Measurements from ENCODE around the gene DIP2C. TPM values are rescaled to one million over a fixed set of nuclear protein-coding genes. Genes with fewer than 3 reads are reported as not detected.

DIP2C gene
- polyA plus RNA-seq, 1 of the 3 experiments (the other 2 are of a cell fraction): 8.7 TPM

DNA sequence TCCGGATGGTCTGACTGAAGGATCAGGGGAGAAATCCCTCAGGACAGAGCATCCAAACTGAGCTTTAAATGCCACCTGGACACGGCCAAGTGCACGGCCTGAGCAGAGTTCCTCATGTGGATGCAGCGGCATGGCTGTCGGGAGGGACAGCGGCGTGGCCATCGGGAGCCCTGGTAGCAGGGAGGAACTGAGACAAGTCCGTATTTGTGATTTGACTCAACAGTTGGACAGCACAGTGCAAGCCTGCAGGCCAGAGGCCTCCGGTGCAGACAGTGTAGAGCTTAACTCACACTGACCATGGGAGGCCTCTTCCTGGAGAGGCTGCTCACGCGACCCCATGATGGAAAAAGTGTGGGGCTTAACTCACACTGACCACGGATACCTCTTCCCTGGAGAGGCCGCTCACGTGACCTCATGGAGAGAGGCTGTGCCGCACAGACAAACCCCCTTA lies 207.4 kb downstream of the DIP2C start:
- TF ChIP-seq MXI1 (IDR thresholded peaks at IDR 0.05; ENCODE audit: low read depth, low read length) (no peak), POLR2AphosphoS5 (IDR thresholded peaks at IDR 0.05; ENCODE audit: low read depth, low read length) (no peak), SMC3 (IDR thresholded peaks at IDR 0.05; ENCODE audit: low read depth, low read length) (no peak), REST (IDR thresholded peaks at IDR 0.05; ENCODE audit: low read depth, low read length) (no peak), TAF1 (IDR thresholded peaks at IDR 0.05; ENCODE audit: borderline replicate concordance, low read depth, low read length) (no peak), EP300 (IDR thresholded peaks at IDR 0.05; ENCODE audit: borderline replicate concordance in 1 of 2, low read depth in 1 of 2, low read length in 1 of 2) (no peak), MAX (IDR thresholded peaks at IDR 0.05; ENCODE audit: low read depth) (no peak), RFX5 (IDR thresholded peaks at IDR 0.05; ENCODE audit: low read length) (no peak)
- TF ChIP-seq, protein P1, sequence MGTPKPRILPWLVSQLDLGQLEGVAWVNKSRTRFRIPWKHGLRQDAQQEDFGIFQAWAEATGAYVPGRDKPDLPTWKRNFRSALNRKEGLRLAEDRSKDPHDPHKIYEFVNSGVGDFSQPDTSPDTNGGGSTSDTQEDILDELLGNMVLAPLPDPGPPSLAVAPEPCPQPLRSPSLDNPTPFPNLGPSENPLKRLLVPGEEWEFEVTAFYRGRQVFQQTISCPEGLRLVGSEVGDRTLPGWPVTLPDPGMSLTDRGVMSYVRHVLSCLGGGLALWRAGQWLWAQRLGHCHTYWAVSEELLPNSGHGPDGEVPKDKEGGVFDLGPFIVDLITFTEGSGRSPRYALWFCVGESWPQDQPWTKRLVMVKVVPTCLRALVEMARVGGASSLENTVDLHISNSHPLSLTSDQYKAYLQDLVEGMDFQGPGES (IDR thresholded peaks at IDR 0.05; ENCODE audit: low read depth, low read length): no peak
- TF ChIP-seq, protein P2, sequence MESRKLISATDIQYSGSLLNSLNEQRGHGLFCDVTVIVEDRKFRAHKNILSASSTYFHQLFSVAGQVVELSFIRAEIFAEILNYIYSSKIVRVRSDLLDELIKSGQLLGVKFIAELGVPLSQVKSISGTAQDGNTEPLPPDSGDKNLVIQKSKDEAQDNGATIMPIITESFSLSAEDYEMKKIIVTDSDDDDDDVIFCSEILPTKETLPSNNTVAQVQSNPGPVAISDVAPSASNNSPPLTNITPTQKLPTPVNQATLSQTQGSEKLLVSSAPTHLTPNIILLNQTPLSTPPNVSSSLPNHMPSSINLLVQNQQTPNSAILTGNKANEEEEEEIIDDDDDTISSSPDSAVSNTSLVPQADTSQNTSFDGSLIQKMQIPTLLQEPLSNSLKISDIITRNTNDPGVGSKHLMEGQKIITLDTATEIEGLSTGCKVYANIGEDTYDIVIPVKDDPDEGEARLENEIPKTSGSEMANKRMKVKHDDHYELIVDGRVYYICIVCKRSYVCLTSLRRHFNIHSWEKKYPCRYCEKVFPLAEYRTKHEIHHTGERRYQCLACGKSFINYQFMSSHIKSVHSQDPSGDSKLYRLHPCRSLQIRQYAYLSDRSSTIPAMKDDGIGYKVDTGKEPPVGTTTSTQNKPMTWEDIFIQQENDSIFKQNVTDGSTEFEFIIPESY (IDR thresholded peaks at IDR 0.05; ENCODE audit: borderline replicate concordance, low read depth): no peak
- TF ChIP-seq, protein P3, sequence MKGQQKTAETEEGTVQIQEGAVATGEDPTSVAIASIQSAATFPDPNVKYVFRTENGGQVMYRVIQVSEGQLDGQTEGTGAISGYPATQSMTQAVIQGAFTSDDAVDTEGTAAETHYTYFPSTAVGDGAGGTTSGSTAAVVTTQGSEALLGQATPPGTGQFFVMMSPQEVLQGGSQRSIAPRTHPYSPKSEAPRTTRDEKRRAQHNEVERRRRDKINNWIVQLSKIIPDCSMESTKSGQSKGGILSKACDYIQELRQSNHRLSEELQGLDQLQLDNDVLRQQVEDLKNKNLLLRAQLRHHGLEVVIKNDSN (IDR thresholded peaks at IDR 0.05; ENCODE audit: borderline replicate concordance, low read depth): no peak
- DNase-seq: no peak
- peaks cover 0 to 13% of the 10 kb centered on the region in 2 experiments for H3K36me3 ChIP-seq (replicated peaks in 1 of 2; ENCODE audit: control insufficient read depth in 1 of 2, insufficient read depth in 2 of 2, low read length in 1 of 2)
- CTCF ChIA-PET: interaction anchor here (1.0 to 1.2 kb wide), 2 partner anchors 10 to 19 kb away, joined by 3 read pairs; no protein-coding TSS in a partner anchor
- no peak overlapping the region for H3K9ac ChIP-seq
- H3K4me3 ChIP-seq (ENCODE audit: low read depth in 2 of 2, low read length in 1 of 2): no peak overlapping the region
- H3F3A ChIP-seq (replicated peaks; ENCODE audit: insufficient read depth): no peaks in the 10 kb centered on the region
- H3K4me2 ChIP-seq: no peak overlapping the region
- peaks cover 10% of the 10 kb centered on the region; the same call in 1 of the 2 replicates for H3K79me2 ChIP-seq (ENCODE audit: insufficient read depth)
- H3K4me1 ChIP-seq (ENCODE audit: control insufficient read depth in 1 of 2, insufficient read depth in 2 of 2, low read depth in 1 of 2, low read length in 1 of 2): peaks cover 0 to 38% of the 10 kb centered on the region in 2 experiments; a peak in 1 of 4 replicates
- WGBS (ENCODE audit: low lambda C conversion rate): 92% methylated on average over 16 of the region's 16 CpGs
- POLR2A ChIA-PET: no interaction called here
- no peak overlapping the region for H2AFZ ChIP-seq (ENCODE audit: low read depth)
- no peak overlapping the region; a peak in 1 of 4 replicates for H3K27ac ChIP-seq (ENCODE audit: low read depth in 2 of 2, low read length in 1 of 2)
- no peaks in the 10 kb centered on the region for H3K9me2 ChIP-seq
- H4K20me1 ChIP-seq (ENCODE audit: insufficient read depth): peaks cover 5% of the 10 kb centered on the region; the same call in 1 of the 2 replicates
- no peaks in the 10 kb centered on the region for H3K27me3 ChIP-seq (ENCODE audit: insufficient read depth)
- H3K9me3 ChIP-seq: no peaks in the 10 kb centered on the region
